ENCODE measurements around the gene ZNF775. TPM values are rescaled to one million over a fixed set of nuclear protein-coding genes. Genes with fewer than 3 reads are reported as not detected.

The ZNF775 gene
- total RNA-seq, 2 experiments from 2014 or later: 4.4 to 5.1 TPM

DNA sequence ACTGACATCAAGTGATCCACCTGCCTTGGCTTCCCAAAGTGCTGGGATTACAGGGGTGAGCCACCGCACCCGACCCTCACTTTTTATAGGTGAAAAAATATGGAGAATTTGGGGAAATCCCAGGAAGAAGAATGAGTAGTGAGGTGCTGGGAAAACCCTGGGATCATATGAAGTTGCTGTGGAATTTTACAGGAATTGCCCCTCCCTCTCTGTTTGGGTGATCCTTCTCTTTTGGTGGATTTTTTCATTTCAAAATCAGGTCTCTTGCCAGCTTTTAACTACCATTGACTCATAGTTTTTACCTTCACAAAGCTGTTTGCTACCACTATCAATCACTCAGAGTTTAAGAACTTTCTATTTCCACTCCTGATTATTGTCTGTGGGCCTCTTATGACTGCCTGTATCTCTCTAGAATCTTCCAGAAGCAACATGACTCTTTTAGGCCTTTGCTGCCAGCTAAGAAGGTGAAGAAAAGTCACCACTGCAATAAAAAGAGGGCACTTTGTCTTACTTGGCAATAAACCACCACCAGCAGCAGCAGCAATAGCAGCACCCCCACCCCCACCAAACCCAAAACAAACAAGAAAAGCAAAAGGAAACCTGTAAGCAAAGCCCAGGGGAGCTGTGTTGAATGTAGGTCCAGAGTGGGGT is 67.3 kb downstream of the ZNF775 start:
- POLR2A ChIA-PET: no interaction called here
- CTCF ChIA-PET: interaction anchor here (0.5 kb wide), 1 partner anchor 183 kb away, joined by 4 read pairs; no protein-coding TSS in a partner anchor

Other genes with a start within 250 kb of the ZNF775 start
- gene LRRC61, start 56.0 kb upstream of the ZNF775 start, total RNA-seq: 10 to 100 TPM; 27.3 to 27.4 TPM
- 1 to 10 TPM; 4.7 to 7.3 TPM for gene ACTR3C, start 55.8 kb upstream of the ZNF775 start, total RNA-seq
- gene RARRES2, start 37.7 kb upstream of the ZNF775 start, total RNA-seq: not detected
- 10 to 100 TPM; 59.5 to 60.7 TPM for gene REPIN1, start 10.5 kb upstream of the ZNF775 start, total RNA-seq
- 1 to 10 TPM; 6.6 to 7.5 TPM for gene GIMAP8, start 71.3 kb downstream of the ZNF775 start, total RNA-seq
- gene GIMAP7, start 135.5 kb downstream of the ZNF775 start, total RNA-seq: 10 to 100 TPM; 19.2 to 19.7 TPM
- gene GIMAP4, start 188.1 kb downstream of the ZNF775 start, total RNA-seq: 10 to 100 TPM; 26.3 to 30.9 TPM